ENCODE results near the gene KRTAP5-6. TPM values are rescaled to one million over a fixed set of nuclear protein-coding genes. Genes with fewer than 3 reads are reported as not detected.

Gene KRTAP5-6
- total RNA-seq, 1 donor from 2014 or later = not detected

GRCh38 chr11:1737080-1737757 is 40.2 kb downstream of the KRTAP5-6 start:
- Mint-ChIP-seq H3K27me3 (peaks cover 59% of the 10 kb centered on the region), H3K27ac (no peak overlapping the region), H3K4me3 (no peak overlapping the region), H3K9me3 (peaks cover 24% of the 10 kb centered on the region), H3K4me1 (ENCODE audit: unreplicated experiment) (peaks cover 3% of the 10 kb centered on the region), H3K36me3 (no peaks in the 10 kb centered on the region)
- no peak for DNase-seq (ENCODE audit: extremely low spot score, unreplicated experiment)
- no peak for TF ChIP-seq CTCF (conservative IDR thresholded peaks at IDR 0.05)

- Mint-ChIP-seq H3K4me3 (no peak overlapping the region), H3K9me3 (peaks cover 24% of the 10 kb centered on the region), H3K36me3 (no peaks in the 10 kb centered on the region), H3K27ac (no peak overlapping the region), H3K27me3 (peaks cover 54% of the 10 kb centered on the region), H3K4me1 (ENCODE audit: unreplicated experiment) (peaks cover 3% of the 10 kb centered on the region)
- TF ChIP-seq CTCF (conservative IDR thresholded peaks at IDR 0.05) = no peak
- no peak for DNase-seq (ENCODE audit: extremely low spot score, unreplicated experiment)
These were observed 41.4 kb downstream of the KRTAP5-6 start for GRCh38 chr11:1738380-1738779.

GRCh38 chr11:1739576-1739975 is 42.6 kb downstream of the KRTAP5-6 start:
- no peak for TF ChIP-seq CTCF (conservative IDR thresholded peaks at IDR 0.05)
- Mint-ChIP-seq H3K9me3 (peaks cover 24% of the 10 kb centered on the region), H3K27me3 (peaks cover 42% of the 10 kb centered on the region), H3K27ac (no peak overlapping the region), H3K36me3 (no peaks in the 10 kb centered on the region), H3K4me1 (ENCODE audit: unreplicated experiment) (no peaks in the 10 kb centered on the region), H3K4me3 (no peak overlapping the region)
- DNase-seq (ENCODE audit: extremely low spot score, unreplicated experiment) = no peak

GRCh38 chr11:1740786-1741530 is 44.0 kb downstream of the KRTAP5-6 start:
- no peak for TF ChIP-seq CTCF (conservative IDR thresholded peaks at IDR 0.05)
- Mint-ChIP-seq H3K4me1 (ENCODE audit: unreplicated experiment) (no peaks in the 10 kb centered on the region), H3K4me3 (no peak overlapping the region), H3K9me3 (peaks cover 18% of the 10 kb centered on the region), H3K36me3 (no peaks in the 10 kb centered on the region), H3K27ac (no peak overlapping the region), H3K27me3 (peaks cover 39% of the 10 kb centered on the region)
- DNase-seq (ENCODE audit: extremely low spot score, unreplicated experiment) = no peak

GRCh38 chr11:1741741-1742140 is 44.7 kb downstream of the KRTAP5-6 start:
- Mint-ChIP-seq H3K27me3 (peaks cover 35% of the 10 kb centered on the region), H3K9me3 (peaks cover 11% of the 10 kb centered on the region), H3K4me3 (no peak overlapping the region), H3K27ac (no peak overlapping the region), H3K4me1 (ENCODE audit: unreplicated experiment) (no peaks in the 10 kb centered on the region), H3K36me3 (no peaks in the 10 kb centered on the region)
- no peak for TF ChIP-seq CTCF (conservative IDR thresholded peaks at IDR 0.05)
- no peak for DNase-seq (ENCODE audit: extremely low spot score, unreplicated experiment)

Data from type B pancreatic cell (in vitro differentiated cells).